ENCODE measurements around the gene PTX4. TPM values are rescaled to one million over a fixed set of nuclear protein-coding genes. Genes with fewer than 3 reads are reported as not detected.
"Not testable (repeated sequence)": the region's sequence is repeated elsewhere in the genome, so short reads cannot be mapped to it uniquely, and the experiment has no call there.

Gene PTX4
- total RNA-seq, 1 experiment from 2014 or later = not detected

DNA sequence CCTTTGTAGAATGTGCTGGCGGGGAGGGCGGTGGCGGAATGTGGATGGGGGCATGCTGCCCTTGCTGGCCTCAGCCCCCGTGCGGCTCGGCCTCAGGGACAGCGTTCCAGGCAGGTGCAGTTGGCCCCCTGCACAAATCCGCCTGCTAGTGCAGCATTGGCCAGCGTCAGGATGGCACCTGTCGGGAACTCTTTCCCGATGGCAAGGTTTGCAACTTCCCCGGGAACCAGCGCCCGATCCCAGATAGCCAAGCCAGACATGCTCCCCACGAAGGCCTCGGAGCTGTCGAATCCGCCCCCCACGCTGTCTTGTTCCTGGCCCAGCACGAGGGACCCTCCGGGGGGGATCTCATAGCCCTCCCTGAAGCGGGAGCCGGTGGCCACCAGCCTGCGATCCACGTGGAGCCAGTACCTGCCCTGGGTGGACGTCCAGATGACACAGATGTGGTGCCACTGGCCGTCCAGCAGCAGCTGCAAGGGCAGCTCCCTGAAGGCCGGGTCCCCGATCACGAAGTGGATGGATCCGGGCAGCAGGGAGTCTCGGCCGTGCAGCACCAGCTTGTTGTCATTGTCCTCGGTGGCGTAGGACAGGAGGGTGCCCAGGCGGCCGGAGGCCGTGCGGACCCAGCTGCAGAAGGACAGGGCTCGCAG lies 2.8 kb downstream of the PTX4 start:
- no peak overlapping the region for H3K27ac ChIP-seq (ENCODE audit: low read length)
- H3K27me3 ChIP-seq (ENCODE audit: low read length) = no peaks in the 10 kb centered on the region
- no peaks in the 10 kb centered on the region for H4K20me1 ChIP-seq (ENCODE audit: insufficient read depth, low read depth, low read length)
- no peak overlapping the region for H3K9ac ChIP-seq (ENCODE audit: low read length)
- H3K36me3 ChIP-seq (ENCODE audit: insufficient read depth, low read length) = no peaks in the 10 kb centered on the region
- no peaks in the 10 kb centered on the region for H3K9me3 ChIP-seq (ENCODE audit: low read length)
- DNase-seq = no peak
- no peak overlapping the region for H2AFZ ChIP-seq (ENCODE audit: low read length)
- H3K79me2 ChIP-seq (ENCODE audit: low read length) = no peaks in the 10 kb centered on the region
- no peak overlapping the region for H3K4me2 ChIP-seq (ENCODE audit: low read depth, low read length, poor library complexity, severe bottlenecking)
- no peaks in the 10 kb centered on the region for H3K9me2 ChIP-seq (replicated peaks; ENCODE audit: insufficient read depth, low read length)
- H3K4me1 ChIP-seq (ENCODE audit: low read length) = no peaks in the 10 kb centered on the region
- no peak overlapping the region for H3K4me3 ChIP-seq (ENCODE audit: low read length)

DNA sequence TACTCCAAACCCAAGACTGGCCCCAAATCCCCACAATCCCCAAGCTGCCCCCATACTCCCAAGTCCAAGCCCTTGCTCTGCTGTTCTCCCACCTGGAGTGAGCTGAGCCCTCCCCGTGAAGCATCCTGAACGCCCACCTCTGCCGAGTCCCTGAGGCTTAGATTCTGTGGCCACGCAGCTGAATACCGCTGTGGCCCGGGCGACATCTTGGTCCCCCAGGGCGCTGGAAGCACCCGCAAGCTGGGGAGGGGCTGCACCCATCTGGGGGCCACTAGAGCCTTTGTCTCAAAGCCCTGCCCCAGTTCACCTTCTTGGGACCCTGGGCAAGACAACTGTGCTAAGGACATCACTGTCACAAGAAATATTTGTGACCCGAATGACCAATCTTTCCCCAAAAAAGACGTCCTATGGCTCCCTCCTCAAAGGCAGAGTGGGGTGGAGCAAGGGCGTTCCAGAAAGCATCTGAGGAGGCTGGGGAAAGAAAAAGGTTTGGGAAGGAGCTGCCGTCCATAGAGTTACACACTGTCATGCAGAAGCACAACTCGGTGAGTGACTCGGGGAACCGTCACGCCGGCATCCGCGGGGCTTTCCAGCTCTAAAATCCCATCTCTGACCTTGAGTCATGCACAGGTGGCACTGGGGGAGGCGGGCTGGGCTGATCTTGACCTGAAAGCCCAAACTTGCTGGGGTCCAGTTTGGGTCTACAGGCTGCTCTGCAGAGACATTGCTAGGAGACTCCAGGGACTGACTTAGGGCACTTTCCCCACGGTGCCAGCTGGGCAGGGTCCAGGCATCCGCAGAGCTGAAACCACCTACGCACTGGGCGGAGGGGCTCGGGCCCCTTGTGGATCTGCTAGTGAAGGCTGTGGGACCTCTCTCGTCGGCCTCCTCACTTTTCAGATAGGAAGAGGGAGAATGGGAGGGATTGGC lies 6.6 kb downstream of the PTX4 start:
- Histone ChIP-seq H3K4me1 (ENCODE audit: low read length) (no peaks in the 10 kb centered on the region), H3K36me3 (ENCODE audit: insufficient read depth, low read length) (no peaks in the 10 kb centered on the region), H3K9me3 (ENCODE audit: low read length) (no peaks in the 10 kb centered on the region), H4K20me1 (ENCODE audit: insufficient read depth, low read depth, low read length) (no peaks in the 10 kb centered on the region), H3K27me3 (ENCODE audit: low read length) (no peaks in the 10 kb centered on the region), H2AFZ (ENCODE audit: low read length) (no peak overlapping the region), H3K27ac (ENCODE audit: low read length) (no peak overlapping the region), H3K79me2 (ENCODE audit: low read length) (no peaks in the 10 kb centered on the region), H3K9ac (ENCODE audit: low read length) (no peak overlapping the region), H3K4me2 (ENCODE audit: low read depth, low read length, poor library complexity, severe bottlenecking) (no peak overlapping the region), H3K9me2 (replicated peaks; ENCODE audit: insufficient read depth, low read length) (no peaks in the 10 kb centered on the region), H3K4me3 (ENCODE audit: low read length) (no peak overlapping the region)
- no peak for DNase-seq

DNA sequence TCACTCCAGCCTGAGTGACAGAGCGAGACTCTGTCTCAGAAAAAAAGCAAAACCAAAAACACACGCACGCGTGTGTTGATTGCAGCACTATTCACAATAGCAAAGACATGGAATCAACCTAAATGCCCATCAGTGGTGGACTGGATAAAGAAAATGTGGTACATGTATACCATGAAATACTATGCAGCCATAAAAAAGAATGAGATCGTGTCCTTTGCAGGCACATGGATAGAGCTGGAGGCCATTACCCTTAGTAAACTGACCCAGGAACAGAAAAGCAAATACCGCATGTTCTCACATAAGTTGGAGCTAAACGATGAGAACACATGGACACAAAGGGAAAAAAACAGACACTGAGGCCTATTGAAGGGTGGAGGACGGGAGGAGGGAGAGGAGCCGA lies 9.8 kb downstream of the PTX4 start:
- not testable (repeated sequence) for H3K36me3 ChIP-seq (ENCODE audit: insufficient read depth, low read length); H3K27me3 ChIP-seq (ENCODE audit: low read length); DNase-seq; H3K4me2 ChIP-seq (ENCODE audit: low read depth, low read length, poor library complexity, severe bottlenecking); H3K4me3 ChIP-seq (ENCODE audit: low read length); H3K9me3 ChIP-seq (ENCODE audit: low read length); H4K20me1 ChIP-seq (ENCODE audit: insufficient read depth, low read depth, low read length); H3K79me2 ChIP-seq (ENCODE audit: low read length); H3K9me2 ChIP-seq (replicated peaks; ENCODE audit: insufficient read depth, low read length); H3K9ac ChIP-seq (ENCODE audit: low read length); H3K27ac ChIP-seq (ENCODE audit: low read length); H2AFZ ChIP-seq (ENCODE audit: low read length)
- H3K4me1 ChIP-seq (ENCODE audit: low read length) = peaks cover 11% of the 10 kb centered on the region

DNA sequence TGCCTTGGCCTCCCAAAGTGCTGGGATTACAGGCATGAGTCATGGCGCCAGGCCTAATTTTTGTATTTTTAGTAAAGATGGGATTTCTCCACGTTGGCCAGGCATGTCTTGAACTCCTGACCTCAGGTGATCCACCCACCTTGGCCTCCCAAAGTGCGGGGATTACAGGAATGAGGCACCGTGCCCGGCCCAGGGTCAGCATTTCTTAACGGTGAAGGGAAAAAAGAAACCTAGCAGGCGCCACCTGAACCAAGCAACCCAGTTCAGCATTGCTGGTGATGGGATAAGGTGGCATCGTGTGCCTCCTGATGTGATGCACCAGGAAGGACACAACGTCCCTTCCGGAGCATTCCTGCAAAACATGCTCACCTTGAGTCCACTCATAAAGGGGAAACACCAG lies 11.7 kb downstream of the PTX4 start:
- Histone ChIP-seq H3K79me2 (ENCODE audit: low read length) (peaks cover 7% of the 10 kb centered on the region), H3K9me2 (replicated peaks; ENCODE audit: insufficient read depth, low read length) (no peaks in the 10 kb centered on the region), H3K27me3 (ENCODE audit: low read length) (no peaks in the 10 kb centered on the region), H3K9ac (ENCODE audit: low read length) (no peak overlapping the region), H3K4me2 (ENCODE audit: low read depth, low read length, poor library complexity, severe bottlenecking) (no peak overlapping the region), H2AFZ (ENCODE audit: low read length) (no peak overlapping the region), H3K27ac (ENCODE audit: low read length) (no peak overlapping the region), H3K36me3 (ENCODE audit: insufficient read depth, low read length) (no peaks in the 10 kb centered on the region), H4K20me1 (ENCODE audit: insufficient read depth, low read depth, low read length) (no peaks in the 10 kb centered on the region), H3K4me1 (ENCODE audit: low read length) (peaks cover 12% of the 10 kb centered on the region), H3K9me3 (ENCODE audit: low read length) (no peaks in the 10 kb centered on the region), H3K4me3 (ENCODE audit: low read length) (no peak overlapping the region)
- no peak for DNase-seq

DNA sequence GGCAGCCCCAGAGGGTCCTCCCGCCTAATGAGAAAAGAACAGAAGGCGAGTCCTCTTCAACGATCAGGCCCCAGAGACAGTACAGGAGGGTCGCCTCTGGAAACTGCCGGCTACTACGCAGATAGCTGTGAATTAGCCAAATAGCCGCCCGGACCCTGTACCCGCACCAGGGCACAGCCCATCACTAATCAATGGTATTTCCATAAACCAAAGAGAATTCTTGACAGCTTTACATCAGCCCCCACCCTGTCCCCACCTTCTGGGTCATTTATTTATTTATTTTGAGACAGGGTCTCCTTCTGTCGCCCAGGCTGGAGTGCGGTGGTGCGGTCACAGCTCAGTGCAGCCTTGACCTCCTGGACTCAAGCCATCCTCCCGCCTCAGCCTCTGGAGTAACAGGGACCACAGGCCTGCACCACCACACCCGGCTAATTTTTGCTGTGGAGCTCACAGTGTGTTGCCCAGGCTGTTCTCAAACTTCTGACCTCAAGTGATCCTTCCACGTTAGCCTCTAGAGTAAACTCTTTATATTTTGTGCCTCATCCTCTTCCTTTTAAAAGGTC lies 13.1 kb downstream of the PTX4 start:
- DNase-seq = no peak
- H2AFZ ChIP-seq (ENCODE audit: low read length) = peak overlapping the region; percentile 71; the same call in 1 of the 2 replicates
- no peak overlapping the region for H3K27ac ChIP-seq (ENCODE audit: low read length)
- no peaks in the 10 kb centered on the region for H4K20me1 ChIP-seq (ENCODE audit: insufficient read depth, low read depth, low read length)
- H3K4me3 ChIP-seq (ENCODE audit: low read length) = peak overlapping the region; percentile 70
- H3K4me2 ChIP-seq (ENCODE audit: low read depth, low read length, poor library complexity, severe bottlenecking) = peak overlapping the region; percentile 75
- peaks cover 12% of the 10 kb centered on the region for H3K4me1 ChIP-seq (ENCODE audit: low read length)
- peak overlapping the region; percentile 84 for H3K9ac ChIP-seq (ENCODE audit: low read length)
- peaks cover 7% of the 10 kb centered on the region for H3K79me2 ChIP-seq (ENCODE audit: low read length)
- H3K27me3 ChIP-seq (ENCODE audit: low read length) = no peaks in the 10 kb centered on the region
- H3K36me3 ChIP-seq (ENCODE audit: insufficient read depth, low read length) = no peaks in the 10 kb centered on the region
- no peaks in the 10 kb centered on the region for H3K9me2 ChIP-seq (replicated peaks; ENCODE audit: insufficient read depth, low read length)
- H3K9me3 ChIP-seq (ENCODE audit: low read length) = no peaks in the 10 kb centered on the region

DNA sequence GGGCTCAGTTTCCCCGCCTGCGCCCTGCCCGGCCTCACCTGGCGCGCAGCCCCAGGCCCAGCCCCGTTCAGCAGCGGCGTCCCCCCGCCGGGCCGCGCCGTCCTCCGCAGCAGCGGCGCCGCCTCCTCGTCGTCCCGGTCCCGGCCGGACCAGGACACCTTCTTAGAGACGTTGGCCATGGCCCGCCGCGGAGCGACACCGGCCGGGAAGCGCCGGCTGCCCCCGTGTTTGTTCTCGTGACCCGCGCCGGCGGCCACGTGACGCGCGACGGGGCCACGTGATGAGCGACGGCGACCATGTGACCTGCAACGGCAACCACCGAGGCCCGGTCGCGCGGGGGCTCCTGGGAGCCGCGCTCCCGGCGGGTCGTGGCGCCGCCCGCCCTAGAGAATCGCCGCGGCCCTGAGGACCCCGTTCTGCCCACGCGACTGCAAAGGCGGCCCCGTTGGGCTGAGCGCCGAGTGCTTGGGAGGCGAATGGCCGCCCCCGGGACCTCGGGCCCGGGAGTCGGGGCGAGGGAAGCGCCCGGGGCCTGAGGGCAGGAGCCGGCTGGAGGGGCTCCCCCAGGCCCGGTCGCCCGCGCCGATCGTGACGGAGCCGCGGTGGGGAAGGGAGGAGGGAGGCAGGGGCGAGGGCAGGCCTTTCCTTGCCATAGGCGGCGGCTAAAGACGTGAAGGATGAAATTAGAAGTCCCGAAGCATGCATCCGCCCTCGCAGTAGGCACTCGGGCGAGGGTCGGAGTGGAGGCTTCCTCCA lies 13.8 kb downstream of the PTX4 start, which contains the start of gene CLCN7:
Gene CLCN7, minus strand, starts transcription at position 233 of the 756 bp plus-strand sequence. Its CDS starts 54 bp downstream, at position 179.
- Histone ChIP-seq H4K20me1 (ENCODE audit: insufficient read depth, low read depth, low read length) (no peaks in the 10 kb centered on the region), H3K27me3 (ENCODE audit: low read length) (no peaks in the 10 kb centered on the region), H3K4me1 (ENCODE audit: low read length) (peaks cover 12% of the 10 kb centered on the region), H3K36me3 (ENCODE audit: insufficient read depth, low read length) (no peaks in the 10 kb centered on the region), H3K4me3 (ENCODE audit: low read length) (peak within 1 kb of the TSS; percentile 70), H3K9ac (ENCODE audit: low read length) (peak within 1 kb of the TSS; percentile 84), H3K27ac (ENCODE audit: low read length) (no peak within 1 kb of the TSS), H3K9me3 (ENCODE audit: low read length) (no peaks in the 10 kb centered on the region), H3K79me2 (ENCODE audit: low read length) (peaks cover 7% of the 10 kb centered on the region), H3K4me2 (ENCODE audit: low read depth, low read length, poor library complexity, severe bottlenecking) (peak within 1 kb of the TSS; percentile 75), H3K9me2 (replicated peaks; ENCODE audit: insufficient read depth, low read length) (no peaks in the 10 kb centered on the region), H2AFZ (ENCODE audit: low read length) (peak within 1 kb of the TSS; percentile 71)
- peak; percentile 83 for DNase-seq

DNA sequence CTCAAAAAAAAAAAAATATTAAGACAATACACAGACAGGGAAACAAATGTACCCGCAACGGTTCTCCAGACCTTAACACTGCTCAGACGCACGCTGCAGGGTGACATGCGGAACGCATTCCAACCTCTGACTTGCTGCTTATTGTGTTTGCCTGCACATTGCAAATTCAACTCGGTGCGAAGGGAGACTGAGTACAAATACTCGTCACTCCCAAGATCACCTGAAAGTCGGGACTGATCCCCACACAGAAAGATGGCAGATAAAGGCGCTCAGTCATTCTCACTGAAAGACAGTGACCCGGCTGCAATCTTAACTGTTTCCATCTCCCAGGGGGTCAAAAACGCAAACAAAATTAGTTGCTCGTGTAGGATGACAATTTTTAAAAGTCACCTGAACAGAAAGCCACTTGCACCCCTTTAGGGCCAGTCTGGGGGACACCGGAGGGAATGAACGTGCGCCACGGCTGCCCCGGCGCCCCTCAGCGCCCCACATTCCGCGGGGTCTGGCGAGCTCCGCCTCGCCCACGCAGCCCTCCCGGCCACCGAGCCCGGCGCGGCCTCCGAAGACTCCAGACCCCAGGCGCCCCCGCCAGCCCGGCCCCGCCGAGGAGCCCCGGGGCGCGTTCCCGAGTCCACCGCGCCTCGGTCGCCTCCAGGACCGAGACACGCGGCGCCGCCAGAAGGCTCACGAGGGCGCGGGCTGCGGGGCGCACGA lies 14.5 kb downstream of the PTX4 start:
- Histone ChIP-seq H3K9me3 (ENCODE audit: low read length) (no peaks in the 10 kb centered on the region), H3K79me2 (ENCODE audit: low read length) (peaks cover 7% of the 10 kb centered on the region), H2AFZ (ENCODE audit: low read length) (no peak overlapping the region), H4K20me1 (ENCODE audit: insufficient read depth, low read depth, low read length) (no peaks in the 10 kb centered on the region), H3K4me1 (ENCODE audit: low read length) (peaks cover 12% of the 10 kb centered on the region), H3K4me3 (ENCODE audit: low read length) (peak overlapping the region; percentile 70), H3K27me3 (ENCODE audit: low read length) (no peaks in the 10 kb centered on the region), H3K36me3 (ENCODE audit: insufficient read depth, low read length) (no peaks in the 10 kb centered on the region), H3K4me2 (ENCODE audit: low read depth, low read length, poor library complexity, severe bottlenecking) (peak overlapping the region; percentile 75), H3K9me2 (replicated peaks; ENCODE audit: insufficient read depth, low read length) (no peaks in the 10 kb centered on the region), H3K9ac (ENCODE audit: low read length) (peak overlapping the region; percentile 84), H3K27ac (ENCODE audit: low read length) (no peak overlapping the region)
- no peak for DNase-seq
